Thymus (tissue), 11 donors: ENCODE data around the gene ABL1. TPM values are rescaled to one million over a fixed set of nuclear protein-coding genes. Genes with fewer than 3 reads are reported as not detected.

Experiments used
- DNase-seq, 9 donors: peaks; one replicate each; pipeline ENCODE4 v3.0.0-alpha.2; 2013; ENCODE audit warnings: low spot score in 9 of 9, low read depth in 6 of 9, missing footprints in 1 of 9
- H3K27ac ChIP-seq, 2 donors: one replicate each; pipeline ENCODE4 v1.5.1; 2013; ENCODE audit warnings: control low read depth in 1 of 2, low read depth in 1 of 2, low read length in 1 of 2, mild to moderate bottlenecking in 1 of 2, moderate library complexity in 1 of 2
- H3K27me3 ChIP-seq, 2 donors: one replicate each; pipeline ENCODE4 v1.5.1; 2013; ENCODE audit warnings: low read length in 1 of 2; ENCODE audit not compliant: control insufficient read depth in 2 of 2, insufficient read depth in 1 of 2
- H3K36me3 ChIP-seq, 2 donors: one replicate each; pipeline ENCODE4 v1.5.1; 2013; ENCODE audit warnings: low read length in 1 of 2, mild to moderate bottlenecking in 1 of 2, moderate library complexity in 1 of 2; ENCODE audit not compliant: control insufficient read depth in 2 of 2, insufficient read depth in 2 of 2
- H3K4me1 ChIP-seq, 2 donors: one replicate each; pipeline ENCODE4 v1.5.1; 2013; ENCODE audit warnings: low read length in 2 of 2; ENCODE audit not compliant: control insufficient read depth in 2 of 2, insufficient read depth in 2 of 2
- H3K4me3 ChIP-seq, 2 donors: one replicate each; pipeline ENCODE4 v1.5.1; 2013; ENCODE audit warnings: low read length in 2 of 2, control low read depth in 1 of 2, mild to moderate bottlenecking in 1 of 2
- H3K9me3 ChIP-seq, 2 donors: one replicate each; pipeline ENCODE4 v1.5.1; 2013; ENCODE audit warnings: low read length in 1 of 2, mild to moderate bottlenecking in 1 of 2; ENCODE audit not compliant: control insufficient read depth in 2 of 2, insufficient read depth in 1 of 2
- WGBS: extraction: QIAGEN DNeasy Blood & Tissue Kit; methylation state at CpG from one replicate; pipeline ENCODE4 v1.1.7; 2013; 5-methylcytosine and 5-hydroxymethylcytosine counted together
- polyA plus RNA-seq: library from polyadenylated mRNA; stranded (reverse); fragments of 200-250 nt; gene quantifications from one replicate; pipeline ENCODE4 v1.2.3, GENCODE V29; 2013
- total RNA-seq: library from RNA; stranded (reverse); fragments of 120-200 nt; gene quantifications from one replicate; pipeline ENCODE4 v1.2.4, GENCODE V29; 2013
- donor health status: healthy.

The ABL1 gene
- total and polyA plus RNA-seq, 2 donors: 9.5 to 21.1 TPM

- no peaks in the 10 kb centered on the region for H3K4me1 ChIP-seq
Observed at GRCh38 chr9:130890870-130891687, 56.0 kb downstream of the ABL1 start.

GRCh38 chr9:130891688-130892476, 56.8 kb downstream of the ABL1 start:
- Histone ChIP-seq H3K9me3 (no peaks in the 10 kb centered on the region), H3K4me3 (no peak overlapping the region), H3K27ac (no peak overlapping the region), H3K36me3 (peaks cover 14 to 31% of the 10 kb centered on the region in 2 donors), H3K27me3 (no peaks in the 10 kb centered on the region), H3K4me1 (no peaks in the 10 kb centered on the region)
- no peak for DNase-seq
- 95% methylated on average over 18 of the region's 18 CpGs for WGBS

More at GRCh38 chr9:130890870-130891687, 56.0 kb downstream of the ABL1 start:
- H3K27me3 ChIP-seq: no peaks in the 10 kb centered on the region
- no peak for DNase-seq
- no peaks in the 10 kb centered on the region for H3K9me3 ChIP-seq
- peaks cover 22 to 34% of the 10 kb centered on the region in 2 donors for H3K36me3 ChIP-seq
- 97% methylated on average over 20 of the region's 20 CpGs for WGBS
- H3K4me3 ChIP-seq: no peak overlapping the region
- H3K27ac ChIP-seq: no peak overlapping the region

GRCh38 chr9:130892477-130893304, 57.6 kb downstream of the ABL1 start:
- 95% methylated on average over 24 of the region's 24 CpGs for WGBS
- H3K27ac ChIP-seq: no peak overlapping the region
- no peaks in the 10 kb centered on the region for H3K9me3 ChIP-seq
- no peaks in the 10 kb centered on the region for H3K27me3 ChIP-seq
- H3K4me3 ChIP-seq: no peak overlapping the region
- no peaks in the 10 kb centered on the region for H3K4me1 ChIP-seq
- no peak for DNase-seq
- peaks cover 12 to 23% of the 10 kb centered on the region in 2 donors for H3K36me3 ChIP-seq

GRCh38 chr9:130893341-130894101, 58.5 kb downstream of the ABL1 start:
- Histone ChIP-seq H3K4me3 (no peak overlapping the region), H3K27me3 (no peaks in the 10 kb centered on the region), H3K36me3 (peaks cover 12 to 15% of the 10 kb centered on the region in 2 donors), H3K4me1 (no peaks in the 10 kb centered on the region), H3K27ac (no peak overlapping the region), H3K9me3 (no peaks in the 10 kb centered on the region)
- DNase-seq: no peak
- WGBS: 77% methylated on average over 34 of the region's 34 CpGs

GRCh38 chr9:130894546-130894945, 59.5 kb downstream of the ABL1 start:
- 91% methylated on average over 7 of the region's 7 CpGs for WGBS
- DNase-seq: no peak
- no peak overlapping the region for H3K27ac ChIP-seq
- H3K36me3 ChIP-seq: peaks cover 7 to 13% of the 10 kb centered on the region in 2 donors
- H3K4me1 ChIP-seq: no peaks in the 10 kb centered on the region
- H3K27me3 ChIP-seq: peaks cover 0 to 2% of the 10 kb centered on the region in 2 donors
- no peak overlapping the region for H3K4me3 ChIP-seq
- H3K9me3 ChIP-seq: no peaks in the 10 kb centered on the region

GRCh38 chr9:130895038-130895437, 60.0 kb downstream of the ABL1 start:
- Histone ChIP-seq H3K27me3 (peaks cover 0 to 2% of the 10 kb centered on the region in 2 donors), H3K9me3 (no peaks in the 10 kb centered on the region), H3K4me3 (no peak overlapping the region), H3K4me1 (no peaks in the 10 kb centered on the region), H3K27ac (no peak overlapping the region), H3K36me3 (peaks cover 4 to 10% of the 10 kb centered on the region in 2 donors)
- no peak for DNase-seq
- WGBS: 96% methylated on average over 9 of the region's 9 CpGs

GRCh38 chr9:130895481-130896232, 60.6 kb downstream of the ABL1 start:
- WGBS: 90% methylated on average over 24 of the region's 24 CpGs
- H3K4me3 ChIP-seq: no peak overlapping the region
- no peak for DNase-seq
- peaks cover 2 to 7% of the 10 kb centered on the region in 2 donors for H3K36me3 ChIP-seq
- no peaks in the 10 kb centered on the region for H3K9me3 ChIP-seq
- H3K27ac ChIP-seq: no peak overlapping the region
- no peaks in the 10 kb centered on the region for H3K4me1 ChIP-seq
- H3K27me3 ChIP-seq: peaks cover 0 to 6% of the 10 kb centered on the region in 2 donors
